K562 (cell line): ENCODE measurements around the gene CAPRIN2. TPM values are rescaled to one million over a fixed set of nuclear protein-coding genes. Genes with fewer than 3 reads are reported as not detected.

Experiments used
- ARID1B ChIP-seq: fragments of 450-650 bp; IDR thresholded peaks from 2 replicates; pipeline ENCODE4 v1.6.1; 2016; ENCODE audit warnings: antibody characterized with exemption, mild to moderate bottlenecking, inconsistent platforms
- ATF6 ChIP-seq: sonication (generic); formaldehyde crosslinking; IDR thresholded peaks from 2 replicates; pipeline ENCODE4 v1.4.0; 2020; ENCODE audit warnings: mild to moderate bottlenecking, missing genetic modification reagents
- C11orf30 ChIP-seq: fragments of 450-650 bp; IDR thresholded peaks from 2 replicates; pipeline ENCODE4 v1.6.1; 2016; ENCODE audit warnings: low read depth, mild to moderate bottlenecking
- CBFA2T3 ChIP-seq: fragments of 450-650 bp; IDR thresholded peaks from 2 replicates; pipeline ENCODE4 v1.6.1; 2017
- ELF2 ChIP-seq: fragments of 250-450 bp; sonication (Bioruptor Pico); IDR thresholded peaks from 2 replicates; pipeline ENCODE4 v1.5.0; 2021; ENCODE audit warnings: mild to moderate bottlenecking
- FOXA3 ChIP-seq, 2 experiments: fragments of 450-650 bp in 1 of 2; sonication (generic) in 1 of 2; formaldehyde crosslinking; IDR thresholded peaks in 1 of 2; conservative IDR thresholded peaks in 1 of 2; 2 replicates each; pipeline versions ENCODE4 v1.4.0 to v1.8.0; 2020 to 2022; ENCODE audit warnings: mild to moderate bottlenecking in 2 of 2, missing genetic modification reagents in 1 of 2
- FOXO4 ChIP-seq: fragments of 450-650 bp; formaldehyde crosslinking; IDR thresholded peaks from 2 replicates; pipeline ENCODE4 v1.4.0; 2020; ENCODE audit warnings: mild to moderate bottlenecking, moderate library complexity
- GATAD2B ChIP-seq: fragments of 450-650 bp; IDR thresholded peaks from 2 replicates; pipeline ENCODE4 v1.6.1; 2017; ENCODE audit warnings: mild to moderate bottlenecking, borderline replicate concordance
- LARP7 ChIP-seq: fragments of 450-650 bp; IDR thresholded peaks from 2 replicates; pipeline ENCODE4 v1.6.1; 2016
- MAFF ChIP-seq: IDR thresholded peaks from 2 replicates; pipeline ENCODE4 v1.6.1; 2012; ENCODE audit warnings: low read length, improper control_type of control experiment
- NR1H2 ChIP-seq: sonication (generic); formaldehyde crosslinking; IDR thresholded peaks from 2 replicates; pipeline ENCODE4 v1.4.0; 2020; ENCODE audit warnings: mild to moderate bottlenecking, missing genetic modification reagents
- PCBP1 ChIP-seq: fragments of 200-400 bp; formaldehyde crosslinking; IDR thresholded peaks from 2 replicates; pipeline ENCODE4 v1.6.1; 2018; ENCODE audit warnings: mild to moderate bottlenecking, low read depth, low read length; ENCODE audit not compliant: poor library complexity, severe bottlenecking
- SAP30 ChIP-seq: fragments of 200-600 bp; sonication (generic); IDR thresholded peaks from 2 replicates; pipeline ENCODE4 v1.6.1; 2012; ENCODE audit warnings: borderline replicate concordance, low read depth, mild to moderate bottlenecking, moderate library complexity, low read length, control low read depth, inconsistent platforms; ENCODE audit not compliant: insufficient read depth, poor library complexity, severe bottlenecking
- SMARCA4 ChIP-seq: fragments of 450-650 bp; IDR thresholded peaks from 2 replicates; pipeline ENCODE4 v1.6.1; 2016
- TGIF2 ChIP-seq: sonication (generic); formaldehyde crosslinking; IDR thresholded peaks from 2 replicates; pipeline ENCODE4 v1.8.1; 2022; ENCODE audit warnings: mild to moderate bottlenecking, missing genetic modification reagents, moderate library complexity
- TSC22D4 ChIP-seq: fragments of 450-650 bp; IDR thresholded peaks from 2 replicates; pipeline ENCODE4 v1.6.1; 2016; ENCODE audit warnings: missing genetic modification characterization, missing biosample characterization, control low read depth
- ZHX1 ChIP-seq: fragments of 150-350 bp; conservative IDR thresholded peaks from 2 replicates; pipeline ENCODE4 v1.6.1; 2014; ENCODE audit warnings: low read length
- ZNF316 ChIP-seq: fragments of 450-650 bp; IDR thresholded peaks from 2 replicates; pipeline ENCODE4 v1.6.1; 2016
- ZNF586 ChIP-seq: fragments of 450-650 bp; formaldehyde crosslinking; conservative IDR thresholded peaks from 2 replicates; pipeline ENCODE4 v1.4.0; 2020; ENCODE audit warnings: mild to moderate bottlenecking, moderate library complexity
- ZNF75A ChIP-seq: fragments of 450-650 bp; formaldehyde crosslinking; IDR thresholded peaks from 2 replicates; pipeline ENCODE4 v1.4.0; 2020; ENCODE audit warnings: mild to moderate bottlenecking
- ZNF764 ChIP-seq: fragments of 250-450 bp; sonication (Bioruptor Pico); IDR thresholded peaks from 2 replicates; pipeline ENCODE4 v1.4.0; 2020; ENCODE audit warnings: low read depth, mild to moderate bottlenecking, moderate library complexity
- polyA plus RNA-seq, 8 experiments: library from polyadenylated mRNA; depleted of rRNA in 4 of 8; stranded (reverse) in 5 of 8; unstranded in 3 of 8; fragments of >200 nt; fragmentation: Nextera tagmentation in 2 of 8; fragmentation: Illumina TruSeq in 1 of 8; extraction: Ambion mirVana in 2 of 8; extraction: Trizol in 1 of 8; gene quantifications; 2 replicates each; pipeline versions ENCODE4 v1.2.1 to v1.2.3, GENCODE V29; 2011 to 2014; ENCODE audit warnings: inconsistent platforms in 1 of 8, missing spikeins in 1 of 8
- total RNA-seq, 7 experiments: library from RNA; depleted of rRNA in 6 of 7; stranded (reverse); fragments of >200 nt in 6 of 7; fragmentation: Illumina TruSeq in 2 of 7; extraction: Trizol in 2 of 7; gene quantifications; 2 replicates each; pipeline versions ENCODE4 v1.2.1 to v1.2.3, GENCODE V29; 2011 to 2021; ENCODE audit warnings: low replicate concordance in 1 of 7
- TF ChIP-seq, protein P1 (sequence below): fragments of 450-650 bp; IDR thresholded peaks from 2 replicates; pipeline ENCODE4 v1.6.1; 2016
- TF ChIP-seq, protein P2 (sequence below): fragments of 450-650 bp; IDR thresholded peaks from 2 replicates; pipeline ENCODE4 v1.6.1; 2016; ENCODE audit warnings: missing biosample characterization, missing genetic modification characterization

Gene CAPRIN2
- total and polyA plus RNA-seq, 9 of the 15 experiments (the other 6 are each of a cell fraction or from before 2014, with no cell fraction given): 2.3 to 14.5 (median 8.9) TPM

DNA sequence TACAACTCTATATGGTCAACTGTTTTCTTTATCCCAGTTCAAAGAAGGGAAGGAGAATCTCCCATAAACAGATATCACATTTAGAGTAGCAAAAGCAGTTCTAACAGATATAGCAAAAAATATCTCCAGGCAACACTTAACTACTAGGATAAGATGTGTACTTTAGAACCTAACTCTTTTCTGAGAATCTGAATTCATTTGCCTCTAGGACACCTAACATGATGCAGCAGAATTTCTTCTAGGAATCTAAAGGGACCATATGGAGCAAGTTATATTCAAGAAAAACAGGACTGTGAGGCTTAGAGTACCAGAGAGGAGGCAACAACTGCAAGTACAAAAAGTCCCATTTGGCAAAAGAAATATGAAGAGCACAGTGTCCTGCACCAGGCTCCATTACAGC lies 24.4 kb upstream of the CAPRIN2 start (continued):
- TF ChIP-seq NR1H2 (CRISPR knock-in tag) (no peak), LARP7 (no peak), TGIF2 (CRISPR knock-in tag) (no peak), ARID1B (peak; percentile 53; the same call in 1 of the 2 replicates), TSC22D4 (no peak), MAFF (0 out of 2 replicates have a peak, but pooled peaks have one; percentile 2), ZNF75A (CRISPR knock-in tag) (no peak), ZHX1 (no peak), ZNF316 (peak; percentile 63), SAP30 (no peak), PCBP1 (no peak), ATF6 (CRISPR knock-in tag) (no peak), GATAD2B (no peak), ELF2 (CRISPR knock-in tag) (no peak), CBFA2T3 (peak; percentile 11; the same call in 1 of the 2 replicates), FOXA3 (CRISPR knock-in tag; conservative IDR thresholded peaks at IDR 0.05 in 1 of 2, IDR thresholded peaks at IDR 0.05 in 1 of 2) (no peak), SMARCA4 (peak; percentile 23; the same call in 1 of the 2 replicates), C11orf30 (peak; percentile 71), ZNF764 (CRISPR knock-in tag) (no peak), ZNF586 (no peak), FOXO4 (CRISPR knock-in tag) (no peak)
- TF ChIP-seq, protein P1, sequence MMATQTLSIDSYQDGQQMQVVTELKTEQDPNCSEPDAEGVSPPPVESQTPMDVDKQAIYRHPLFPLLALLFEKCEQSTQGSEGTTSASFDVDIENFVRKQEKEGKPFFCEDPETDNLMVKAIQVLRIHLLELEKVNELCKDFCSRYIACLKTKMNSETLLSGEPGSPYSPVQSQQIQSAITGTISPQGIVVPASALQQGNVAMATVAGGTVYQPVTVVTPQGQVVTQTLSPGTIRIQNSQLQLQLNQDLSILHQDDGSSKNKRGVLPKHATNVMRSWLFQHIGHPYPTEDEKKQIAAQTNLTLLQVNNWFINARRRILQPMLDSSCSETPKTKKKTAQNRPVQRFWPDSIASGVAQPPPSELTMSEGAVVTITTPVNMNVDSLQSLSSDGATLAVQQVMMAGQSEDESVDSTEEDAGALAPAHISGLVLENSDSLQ: no peak
- TF ChIP-seq, protein P2, sequence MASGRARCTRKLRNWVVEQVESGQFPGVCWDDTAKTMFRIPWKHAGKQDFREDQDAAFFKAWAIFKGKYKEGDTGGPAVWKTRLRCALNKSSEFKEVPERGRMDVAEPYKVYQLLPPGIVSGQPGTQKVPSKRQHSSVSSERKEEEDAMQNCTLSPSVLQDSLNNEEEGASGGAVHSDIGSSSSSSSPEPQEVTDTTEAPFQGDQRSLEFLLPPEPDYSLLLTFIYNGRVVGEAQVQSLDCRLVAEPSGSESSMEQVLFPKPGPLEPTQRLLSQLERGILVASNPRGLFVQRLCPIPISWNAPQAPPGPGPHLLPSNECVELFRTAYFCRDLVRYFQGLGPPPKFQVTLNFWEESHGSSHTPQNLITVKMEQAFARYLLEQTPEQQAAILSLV (tag): no peak
